ENCODE measurements around the gene FCHSD2.

FCHSD2 gene

DNA sequence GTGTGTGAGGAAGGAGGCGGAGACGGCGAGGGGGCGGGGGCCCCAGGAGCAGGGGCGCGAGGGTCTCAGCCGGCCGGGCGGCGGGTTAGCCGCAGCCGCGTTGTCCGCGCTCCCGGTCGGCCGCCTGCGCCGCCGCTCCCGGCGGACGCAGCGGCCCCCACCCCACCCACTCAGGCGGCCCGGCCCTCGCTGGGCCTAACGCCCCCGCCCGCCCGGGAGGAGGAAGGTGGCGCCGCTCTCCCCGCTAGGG lies at the start of gene FCHSD2:
Gene FCHSD2, minus strand, starts transcription at position 191 of the 250 bp plus-strand sequence. CDS start 441 bp downstream, outside the sequence.
- H3K4me3 ChIP-seq (ENCODE audit: low read depth, low read length): peak within 1 kb of the TSS; percentile 92
- DNase-seq (ENCODE audit: low read depth): no peak
- TF ChIP-seq, protein P1, sequence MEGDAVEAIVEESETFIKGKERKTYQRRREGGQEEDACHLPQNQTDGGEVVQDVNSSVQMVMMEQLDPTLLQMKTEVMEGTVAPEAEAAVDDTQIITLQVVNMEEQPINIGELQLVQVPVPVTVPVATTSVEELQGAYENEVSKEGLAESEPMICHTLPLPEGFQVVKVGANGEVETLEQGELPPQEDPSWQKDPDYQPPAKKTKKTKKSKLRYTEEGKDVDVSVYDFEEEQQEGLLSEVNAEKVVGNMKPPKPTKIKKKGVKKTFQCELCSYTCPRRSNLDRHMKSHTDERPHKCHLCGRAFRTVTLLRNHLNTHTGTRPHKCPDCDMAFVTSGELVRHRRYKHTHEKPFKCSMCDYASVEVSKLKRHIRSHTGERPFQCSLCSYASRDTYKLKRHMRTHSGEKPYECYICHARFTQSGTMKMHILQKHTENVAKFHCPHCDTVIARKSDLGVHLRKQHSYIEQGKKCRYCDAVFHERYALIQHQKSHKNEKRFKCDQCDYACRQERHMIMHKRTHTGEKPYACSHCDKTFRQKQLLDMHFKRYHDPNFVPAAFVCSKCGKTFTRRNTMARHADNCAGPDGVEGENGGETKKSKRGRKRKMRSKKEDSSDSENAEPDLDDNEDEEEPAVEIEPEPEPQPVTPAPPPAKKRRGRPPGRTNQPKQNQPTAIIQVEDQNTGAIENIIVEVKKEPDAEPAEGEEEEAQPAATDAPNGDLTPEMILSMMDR (IDR thresholded peaks at IDR 0.05; ENCODE audit: low read depth, low read length, missing control alignments): no peak
- in situ Hi-C loops (cut with HindIII; ENCODE audit: low sequenced_read_pairs): no loop called here

DNA sequence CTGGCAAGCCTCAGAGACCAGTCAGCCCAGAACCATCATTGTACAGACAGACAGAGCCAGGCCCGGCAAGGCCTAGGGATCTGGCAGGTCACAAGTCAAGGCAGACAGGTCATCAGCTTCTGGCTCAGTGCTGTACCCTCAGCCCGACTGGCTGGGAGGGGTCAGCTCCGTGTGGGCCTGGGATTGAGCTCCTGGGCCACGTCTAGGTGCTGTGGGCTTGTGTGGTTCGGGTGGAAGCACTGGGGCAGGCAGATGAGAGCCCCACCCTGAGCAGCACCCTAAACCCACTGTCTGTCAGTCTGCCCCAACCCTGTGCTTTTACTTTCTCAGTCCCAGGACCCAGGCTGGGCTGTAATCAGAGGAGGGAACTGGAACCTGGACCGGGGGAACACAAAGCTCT lies 49.0 kb upstream of the FCHSD2 start:
- in situ Hi-C loops (cut with HindIII; ENCODE audit: low sequenced_read_pairs): no loop called here
- TF ChIP-seq, protein P1 (IDR thresholded peaks at IDR 0.05; ENCODE audit: low read depth, low read length, missing control alignments): no peak
- H3K4me3 ChIP-seq (ENCODE audit: low read depth, low read length): no peak overlapping the region
- DNase-seq (ENCODE audit: low read depth): no peak

DNA sequence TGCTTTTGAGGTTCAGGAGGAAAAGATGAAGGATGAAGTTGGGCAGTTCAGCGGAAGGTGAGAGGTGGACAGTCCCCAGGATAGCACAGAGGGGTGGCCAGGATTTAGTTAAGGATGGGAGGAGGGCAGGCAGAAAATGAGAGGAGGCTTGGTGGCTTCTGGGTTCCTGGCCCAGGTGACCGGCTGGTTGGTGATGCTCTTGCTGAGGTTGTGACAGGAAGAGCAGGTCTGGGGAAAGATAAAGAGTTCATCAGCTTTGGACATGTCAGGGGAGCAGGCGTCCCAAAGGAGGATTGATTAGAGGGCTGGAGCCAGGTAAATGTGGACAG lies 48.4 kb upstream of the FCHSD2 start:
- H3K4me3 ChIP-seq (ENCODE audit: low read depth, low read length): no peak overlapping the region
- DNase-seq (ENCODE audit: low read depth): no peak
- in situ Hi-C loops (cut with HindIII; ENCODE audit: low sequenced_read_pairs): no loop called here
- TF ChIP-seq, protein P1 (IDR thresholded peaks at IDR 0.05; ENCODE audit: low read depth, low read length, missing control alignments): no peak

DNA sequence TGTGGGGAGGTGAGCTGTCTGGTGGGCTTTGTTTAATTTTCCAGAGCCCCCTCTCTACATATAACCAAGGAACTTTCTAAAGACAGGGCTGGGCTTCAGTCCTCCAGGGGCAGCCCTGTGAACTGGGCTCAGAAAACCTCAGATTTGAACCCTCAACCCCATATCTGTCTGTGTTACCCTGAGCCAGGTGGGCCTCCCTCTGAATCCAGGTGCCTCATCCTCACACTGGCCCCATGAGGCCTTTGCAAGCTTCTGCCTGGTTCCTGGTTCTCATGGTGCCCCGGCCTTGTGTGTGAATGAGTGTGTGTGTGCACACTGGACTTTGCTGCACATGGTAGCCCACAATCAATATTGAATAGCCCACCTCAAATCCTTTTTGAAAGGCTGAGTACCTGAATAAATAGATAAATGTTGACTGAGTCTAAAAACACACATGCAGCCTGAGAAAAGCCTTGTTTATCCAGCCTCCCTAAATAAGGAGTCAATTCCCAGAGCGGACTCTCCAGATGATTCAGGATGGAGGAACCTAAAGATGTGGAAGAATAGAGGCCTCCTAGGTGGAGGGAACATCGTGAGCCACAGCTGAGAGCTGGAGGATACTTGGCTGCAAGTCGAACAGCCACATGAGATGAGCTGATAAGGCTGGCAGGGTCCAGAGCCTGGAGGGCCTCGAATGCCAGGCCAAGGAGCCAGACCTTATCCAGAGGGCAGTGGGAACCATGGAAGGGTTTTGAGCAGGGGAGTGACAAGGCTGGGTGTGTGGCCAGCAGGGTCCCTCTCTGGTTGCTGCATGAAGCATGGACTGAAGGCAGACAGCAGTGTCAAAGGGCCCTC lies 47.8 kb upstream of the FCHSD2 start:
- in situ Hi-C loops (cut with HindIII; ENCODE audit: low sequenced_read_pairs): no loop called here
- DNase-seq (ENCODE audit: low read depth): no peak
- TF ChIP-seq, protein P1 (IDR thresholded peaks at IDR 0.05; ENCODE audit: low read depth, low read length, missing control alignments): no peak
- H3K4me3 ChIP-seq (ENCODE audit: low read depth, low read length): no peak overlapping the region

DNA sequence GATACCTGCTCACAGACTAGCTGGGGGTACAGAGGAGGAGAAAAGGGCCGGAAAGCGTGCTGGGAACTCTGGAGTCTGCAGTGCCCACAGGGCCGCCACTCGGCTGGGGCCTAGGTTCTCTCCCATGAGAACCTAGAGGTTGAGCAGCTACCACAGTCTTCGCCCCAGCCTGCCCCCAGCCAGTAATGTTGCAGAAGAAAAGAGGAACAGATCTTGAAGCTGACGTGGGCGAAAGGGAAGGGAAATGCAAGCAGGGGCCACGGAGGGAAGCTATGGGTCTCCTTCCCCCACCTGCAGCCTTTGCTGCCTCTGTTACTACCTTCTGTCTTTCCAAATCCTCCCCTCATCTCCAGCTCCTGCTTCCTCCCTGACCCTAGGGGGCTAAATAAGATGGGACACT lies 47.2 kb upstream of the FCHSD2 start:
- TF ChIP-seq, protein P1 (IDR thresholded peaks at IDR 0.05; ENCODE audit: low read depth, low read length, missing control alignments): no peak
- in situ Hi-C loops (cut with HindIII; ENCODE audit: low sequenced_read_pairs): no loop called here
- DNase-seq (ENCODE audit: low read depth): no peak
- no peak overlapping the region for H3K4me3 ChIP-seq (ENCODE audit: low read depth, low read length)

DNA sequence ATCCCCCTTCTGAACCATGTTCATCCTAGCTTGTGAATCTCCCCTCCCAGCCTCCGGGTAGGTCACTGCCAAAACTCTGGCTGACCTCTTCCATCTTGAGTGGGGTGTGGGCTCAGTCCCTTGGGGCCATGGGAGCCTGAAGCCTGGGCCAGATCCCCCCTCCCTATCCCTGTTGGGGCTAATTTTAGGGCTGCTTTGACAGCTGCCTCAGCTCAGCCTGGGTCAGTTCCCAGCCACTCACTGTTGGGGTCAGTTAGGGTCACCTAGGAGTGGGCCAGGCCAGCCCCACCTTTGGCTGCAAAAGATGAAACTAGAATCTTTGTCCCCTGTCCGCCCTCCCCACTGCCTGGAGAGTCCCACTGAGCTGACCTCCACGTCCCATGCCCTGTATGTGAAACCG lies 46.2 kb upstream of the FCHSD2 start:
- TF ChIP-seq, protein P1 (IDR thresholded peaks at IDR 0.05; ENCODE audit: low read depth, low read length, missing control alignments): no peak
- H3K4me3 ChIP-seq (ENCODE audit: low read depth, low read length): no peak overlapping the region
- in situ Hi-C loops (cut with HindIII; ENCODE audit: low sequenced_read_pairs): no loop called here
- DNase-seq (ENCODE audit: low read depth): no peak

Data from astrocyte of the cerebellum (primary cell).